Measurements from ENCODE around the gene WDR55.

DNA sequence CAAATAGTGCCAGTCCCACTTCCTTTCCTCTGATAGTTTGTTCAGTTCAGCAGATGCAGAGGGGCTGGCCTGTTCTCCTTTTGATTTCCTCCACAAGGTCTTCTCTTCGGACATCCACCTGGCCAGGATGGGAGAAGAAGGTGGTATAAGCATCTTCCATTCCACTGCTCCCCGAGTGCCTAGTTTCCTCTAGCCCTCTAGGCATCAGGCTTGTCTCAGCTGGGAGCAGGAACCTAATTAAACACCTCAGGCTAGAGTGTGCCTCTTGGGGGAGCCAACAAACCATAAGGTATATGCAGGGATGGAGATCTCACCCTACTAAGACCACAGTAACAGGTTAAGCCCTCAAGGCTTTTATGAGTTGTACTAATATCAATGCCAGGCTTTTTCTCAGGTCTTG, 9.5 kb downstream of the WDR55 start:
- TF ChIP-seq, protein P1, sequence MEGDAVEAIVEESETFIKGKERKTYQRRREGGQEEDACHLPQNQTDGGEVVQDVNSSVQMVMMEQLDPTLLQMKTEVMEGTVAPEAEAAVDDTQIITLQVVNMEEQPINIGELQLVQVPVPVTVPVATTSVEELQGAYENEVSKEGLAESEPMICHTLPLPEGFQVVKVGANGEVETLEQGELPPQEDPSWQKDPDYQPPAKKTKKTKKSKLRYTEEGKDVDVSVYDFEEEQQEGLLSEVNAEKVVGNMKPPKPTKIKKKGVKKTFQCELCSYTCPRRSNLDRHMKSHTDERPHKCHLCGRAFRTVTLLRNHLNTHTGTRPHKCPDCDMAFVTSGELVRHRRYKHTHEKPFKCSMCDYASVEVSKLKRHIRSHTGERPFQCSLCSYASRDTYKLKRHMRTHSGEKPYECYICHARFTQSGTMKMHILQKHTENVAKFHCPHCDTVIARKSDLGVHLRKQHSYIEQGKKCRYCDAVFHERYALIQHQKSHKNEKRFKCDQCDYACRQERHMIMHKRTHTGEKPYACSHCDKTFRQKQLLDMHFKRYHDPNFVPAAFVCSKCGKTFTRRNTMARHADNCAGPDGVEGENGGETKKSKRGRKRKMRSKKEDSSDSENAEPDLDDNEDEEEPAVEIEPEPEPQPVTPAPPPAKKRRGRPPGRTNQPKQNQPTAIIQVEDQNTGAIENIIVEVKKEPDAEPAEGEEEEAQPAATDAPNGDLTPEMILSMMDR (conservative IDR thresholded peaks at IDR 0.05; ENCODE audit: low read depth in 2 of 2) = no peak
- TF ChIP-seq EZH2 (IDR thresholded peaks at IDR 0.05; ENCODE audit: low read depth, unreplicated experiment) (no peak), EZH2phosphoT487 (IDR thresholded peaks at IDR 0.05; ENCODE audit: unreplicated experiment) (no peak), CREB1 (CRISPR knock-in tag; IDR thresholded peaks at IDR 0.05; ENCODE audit: low read depth) (no peak), JUNB (IDR thresholded peaks at IDR 0.05; ENCODE audit: unreplicated experiment) (no peak), ZNF331 (CRISPR knock-in tag; IDR thresholded peaks at IDR 0.05; ENCODE audit: low read depth) (no peak), POLR2AphosphoS5 (IDR thresholded peaks at IDR 0.05; ENCODE audit: low read depth) (no peak), NANOG (IDR thresholded peaks at IDR 0.05; ENCODE audit: borderline replicate concordance) (no peak), ZNF114 (CRISPR knock-in tag; IDR thresholded peaks at IDR 0.05) (no peak), STAT1 (IDR thresholded peaks at IDR 0.05; ENCODE audit: unreplicated experiment) (no peak)
- TF ChIP-seq, protein P2, sequence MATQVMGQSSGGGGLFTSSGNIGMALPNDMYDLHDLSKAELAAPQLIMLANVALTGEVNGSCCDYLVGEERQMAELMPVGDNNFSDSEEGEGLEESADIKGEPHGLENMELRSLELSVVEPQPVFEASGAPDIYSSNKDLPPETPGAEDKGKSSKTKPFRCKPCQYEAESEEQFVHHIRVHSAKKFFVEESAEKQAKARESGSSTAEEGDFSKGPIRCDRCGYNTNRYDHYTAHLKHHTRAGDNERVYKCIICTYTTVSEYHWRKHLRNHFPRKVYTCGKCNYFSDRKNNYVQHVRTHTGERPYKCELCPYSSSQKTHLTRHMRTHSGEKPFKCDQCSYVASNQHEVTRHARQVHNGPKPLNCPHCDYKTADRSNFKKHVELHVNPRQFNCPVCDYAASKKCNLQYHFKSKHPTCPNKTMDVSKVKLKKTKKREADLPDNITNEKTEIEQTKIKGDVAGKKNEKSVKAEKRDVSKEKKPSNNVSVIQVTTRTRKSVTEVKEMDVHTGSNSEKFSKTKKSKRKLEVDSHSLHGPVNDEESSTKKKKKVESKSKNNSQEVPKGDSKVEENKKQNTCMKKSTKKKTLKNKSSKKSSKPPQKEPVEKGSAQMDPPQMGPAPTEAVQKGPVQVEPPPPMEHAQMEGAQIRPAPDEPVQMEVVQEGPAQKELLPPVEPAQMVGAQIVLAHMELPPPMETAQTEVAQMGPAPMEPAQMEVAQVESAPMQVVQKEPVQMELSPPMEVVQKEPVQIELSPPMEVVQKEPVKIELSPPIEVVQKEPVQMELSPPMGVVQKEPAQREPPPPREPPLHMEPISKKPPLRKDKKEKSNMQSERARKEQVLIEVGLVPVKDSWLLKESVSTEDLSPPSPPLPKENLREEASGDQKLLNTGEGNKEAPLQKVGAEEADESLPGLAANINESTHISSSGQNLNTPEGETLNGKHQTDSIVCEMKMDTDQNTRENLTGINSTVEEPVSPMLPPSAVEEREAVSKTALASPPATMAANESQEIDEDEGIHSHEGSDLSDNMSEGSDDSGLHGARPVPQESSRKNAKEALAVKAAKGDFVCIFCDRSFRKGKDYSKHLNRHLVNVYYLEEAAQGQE (IDR thresholded peaks at IDR 0.05; ENCODE audit: unreplicated experiment) = no peak
- TF ChIP-seq, protein P3, sequence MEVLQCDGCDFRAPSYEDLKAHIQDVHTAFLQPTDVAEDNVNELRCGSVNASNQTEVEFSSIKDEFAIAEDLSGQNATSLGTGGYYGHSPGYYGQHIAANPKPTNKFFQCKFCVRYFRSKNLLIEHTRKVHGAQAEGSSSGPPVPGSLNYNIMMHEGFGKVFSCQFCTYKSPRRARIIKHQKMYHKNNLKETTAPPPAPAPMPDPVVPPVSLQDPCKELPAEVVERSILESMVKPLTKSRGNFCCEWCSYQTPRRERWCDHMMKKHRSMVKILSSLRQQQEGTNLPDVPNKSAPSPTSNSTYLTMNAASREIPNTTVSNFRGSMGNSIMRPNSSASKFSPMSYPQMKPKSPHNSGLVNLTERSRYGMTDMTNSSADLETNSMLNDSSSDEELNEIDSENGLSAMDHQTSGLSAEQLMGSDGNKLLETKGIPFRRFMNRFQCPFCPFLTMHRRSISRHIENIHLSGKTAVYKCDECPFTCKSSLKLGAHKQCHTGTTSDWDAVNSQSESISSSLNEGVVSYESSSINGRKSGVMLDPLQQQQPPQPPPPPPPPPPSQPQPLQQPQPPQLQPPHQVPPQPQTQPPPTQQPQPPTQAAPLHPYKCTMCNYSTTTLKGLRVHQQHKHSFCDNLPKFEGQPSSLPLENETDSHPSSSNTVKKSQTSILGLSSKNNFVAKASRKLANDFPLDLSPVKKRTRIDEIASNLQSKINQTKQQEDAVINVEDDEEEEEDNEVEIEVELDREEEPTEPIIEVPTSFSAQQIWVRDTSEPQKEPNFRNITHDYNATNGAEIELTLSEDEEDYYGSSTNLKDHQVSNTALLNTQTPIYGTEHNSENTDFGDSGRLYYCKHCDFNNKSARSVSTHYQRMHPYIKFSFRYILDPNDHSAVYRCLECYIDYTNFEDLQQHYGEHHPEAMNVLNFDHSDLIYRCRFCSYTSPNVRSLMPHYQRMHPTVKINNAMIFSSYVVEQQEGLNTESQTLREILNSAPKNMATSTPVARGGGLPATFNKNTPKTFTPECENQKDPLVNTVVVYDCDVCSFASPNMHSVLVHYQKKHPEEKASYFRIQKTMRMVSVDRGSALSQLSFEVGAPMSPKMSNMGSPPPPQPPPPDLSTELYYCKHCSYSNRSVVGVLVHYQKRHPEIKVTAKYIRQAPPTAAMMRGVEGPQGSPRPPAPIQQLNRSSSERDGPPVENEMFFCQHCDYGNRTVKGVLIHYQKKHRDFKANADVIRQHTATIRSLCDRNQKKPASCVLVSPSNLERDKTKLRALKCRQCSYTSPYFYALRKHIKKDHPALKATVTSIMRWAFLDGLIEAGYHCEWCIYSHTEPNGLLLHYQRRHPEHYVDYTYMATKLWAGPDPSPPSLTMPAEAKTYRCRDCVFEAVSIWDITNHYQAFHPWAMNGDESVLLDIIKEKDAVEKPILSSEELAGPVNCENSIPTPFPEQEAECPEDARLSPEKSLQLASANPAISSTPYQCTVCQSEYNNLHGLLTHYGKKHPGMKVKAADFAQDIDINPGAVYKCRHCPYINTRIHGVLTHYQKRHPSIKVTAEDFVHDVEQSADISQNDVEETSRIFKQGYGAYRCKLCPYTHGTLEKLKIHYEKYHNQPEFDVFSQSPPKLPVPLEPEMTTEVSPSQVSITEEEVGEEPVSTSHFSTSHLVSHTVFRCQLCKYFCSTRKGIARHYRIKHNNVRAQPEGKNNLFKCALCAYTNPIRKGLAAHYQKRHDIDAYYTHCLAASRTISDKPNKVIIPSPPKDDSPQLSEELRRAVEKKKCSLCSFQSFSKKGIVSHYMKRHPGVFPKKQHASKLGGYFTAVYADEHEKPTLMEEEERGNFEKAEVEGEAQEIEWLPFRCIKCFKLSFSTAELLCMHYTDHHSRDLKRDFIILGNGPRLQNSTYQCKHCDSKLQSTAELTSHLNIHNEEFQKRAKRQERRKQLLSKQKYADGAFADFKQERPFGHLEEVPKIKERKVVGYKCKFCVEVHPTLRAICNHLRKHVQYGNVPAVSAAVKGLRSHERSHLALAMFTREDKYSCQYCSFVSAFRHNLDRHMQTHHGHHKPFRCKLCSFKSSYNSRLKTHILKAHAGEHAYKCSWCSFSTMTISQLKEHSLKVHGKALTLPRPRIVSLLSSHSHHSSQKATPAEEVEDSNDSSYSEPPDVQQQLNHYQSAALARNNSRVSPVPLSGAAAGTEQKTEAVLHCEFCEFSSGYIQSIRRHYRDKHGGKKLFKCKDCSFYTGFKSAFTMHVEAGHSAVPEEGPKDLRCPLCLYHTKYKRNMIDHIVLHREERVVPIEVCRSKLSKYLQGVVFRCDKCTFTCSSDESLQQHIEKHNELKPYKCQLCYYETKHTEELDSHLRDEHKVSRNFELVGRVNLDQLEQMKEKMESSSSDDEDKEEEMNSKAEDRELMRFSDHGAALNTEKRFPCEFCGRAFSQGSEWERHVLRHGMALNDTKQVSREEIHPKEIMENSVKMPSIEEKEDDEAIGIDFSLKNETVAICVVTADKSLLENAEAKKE (CRISPR knock-in tag; IDR thresholded peaks at IDR 0.05) = no peak
- TF ChIP-seq, protein P4, sequence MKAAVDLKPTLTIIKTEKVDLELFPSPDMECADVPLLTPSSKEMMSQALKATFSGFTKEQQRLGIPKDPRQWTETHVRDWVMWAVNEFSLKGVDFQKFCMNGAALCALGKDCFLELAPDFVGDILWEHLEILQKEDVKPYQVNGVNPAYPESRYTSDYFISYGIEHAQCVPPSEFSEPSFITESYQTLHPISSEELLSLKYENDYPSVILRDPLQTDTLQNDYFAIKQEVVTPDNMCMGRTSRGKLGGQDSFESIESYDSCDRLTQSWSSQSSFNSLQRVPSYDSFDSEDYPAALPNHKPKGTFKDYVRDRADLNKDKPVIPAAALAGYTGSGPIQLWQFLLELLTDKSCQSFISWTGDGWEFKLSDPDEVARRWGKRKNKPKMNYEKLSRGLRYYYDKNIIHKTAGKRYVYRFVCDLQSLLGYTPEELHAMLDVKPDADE (IDR thresholded peaks at IDR 0.05) = no peak
